Stimulated activated CD4-positive, alpha-beta T cell treated with anti-CD3 and anti-CD28 coated beads, Interleukin-12 subunit alpha, Interleukin-12 subunit beta, amount 100 ng/mL, for 48 hours (primary cell): ENCODE data around the gene ZNF672.

Experiments used
- DNase-seq, 3 donors: peaks; one replicate each; pipeline ENCODE4 v3.0.0-alpha.2; 2020; ENCODE audit warnings: low read depth in 2 of 3, low spot score in 1 of 3

Gene ZNF672

DNA sequence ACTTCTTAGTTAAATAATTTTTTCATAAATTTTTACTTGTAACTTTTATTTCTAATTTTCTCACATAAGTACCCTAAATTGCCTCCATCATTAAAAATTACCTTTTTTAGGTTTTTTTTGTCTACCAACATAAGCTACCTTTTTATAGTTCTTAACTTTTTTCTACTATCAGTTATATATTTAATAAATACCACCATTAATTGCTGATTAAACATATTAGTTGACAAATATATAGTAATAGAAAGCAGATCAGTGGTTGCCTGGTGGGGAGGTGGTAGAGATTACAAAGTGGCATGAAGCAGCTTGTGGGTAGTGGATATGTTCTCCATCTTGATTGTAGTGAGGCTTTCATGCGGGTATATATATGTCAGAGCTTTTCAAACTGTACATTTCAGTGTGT lies 6.2 kb upstream of the ZNF672 start:
- DNase-seq = no peak

DNA sequence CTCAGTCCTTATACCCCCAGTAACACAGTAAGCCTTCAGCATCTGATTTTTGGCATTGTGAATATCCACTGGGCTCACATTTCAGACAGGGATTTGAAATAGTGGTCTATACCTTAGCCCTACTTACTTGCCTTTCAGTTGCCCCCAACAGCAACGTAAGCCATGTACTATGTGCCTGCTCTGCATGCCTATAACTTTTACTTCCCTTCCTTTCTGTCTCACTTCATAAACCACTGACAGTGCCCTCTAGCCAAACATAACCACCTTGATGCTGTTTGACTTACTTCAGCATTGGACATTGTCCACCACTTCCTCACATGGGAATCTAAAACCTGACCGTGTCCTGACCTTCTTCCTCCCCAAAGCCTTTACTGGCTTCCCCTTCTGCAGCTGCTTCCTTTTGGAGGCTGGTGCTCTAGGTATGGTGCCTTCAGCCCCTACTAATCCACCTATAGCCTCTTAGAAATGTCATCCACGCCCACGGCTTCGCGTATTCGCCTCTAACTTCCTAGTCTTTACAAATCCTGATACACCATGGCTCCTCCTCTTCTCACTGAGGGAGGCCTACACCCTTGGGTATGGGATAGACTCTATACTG lies 3.6 kb upstream of the ZNF672 start:
- DNase-seq = no peak

DNA sequence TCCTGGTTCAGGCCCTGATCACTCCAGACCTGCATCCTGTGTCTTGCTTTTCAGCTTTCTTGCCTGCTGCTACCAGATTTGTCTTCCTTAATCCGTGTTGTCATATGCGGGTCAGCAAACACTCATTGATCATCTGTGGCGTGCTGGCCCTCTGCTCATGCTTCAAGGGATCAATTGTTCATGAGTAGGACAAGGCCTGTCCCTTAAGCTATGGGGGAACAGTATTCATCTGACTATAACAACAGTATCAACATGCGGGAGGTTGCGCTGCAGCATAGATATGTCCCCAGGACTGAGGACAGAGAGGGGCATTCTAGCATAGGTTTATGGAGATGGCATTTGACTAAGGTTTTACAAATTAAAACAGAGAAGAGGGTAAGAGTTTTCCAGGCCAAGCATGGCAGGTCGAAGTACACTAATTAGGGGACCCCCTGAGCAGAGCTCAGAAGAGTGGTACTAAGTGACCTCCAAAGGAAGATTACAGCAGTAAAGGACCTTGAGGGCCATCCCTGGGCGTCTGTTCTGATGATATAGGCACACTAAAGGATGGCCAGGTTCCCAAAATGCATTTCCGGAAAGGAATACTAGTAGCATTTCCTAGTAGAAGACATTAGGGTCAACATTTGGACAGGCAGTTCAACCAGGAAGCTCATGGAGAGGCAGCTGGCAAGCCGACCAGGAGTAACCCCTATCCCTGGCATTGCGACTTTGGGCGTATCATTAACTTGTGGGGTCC lies 811 bp upstream of the ZNF672 start:
- no peak for DNase-seq

DNA sequence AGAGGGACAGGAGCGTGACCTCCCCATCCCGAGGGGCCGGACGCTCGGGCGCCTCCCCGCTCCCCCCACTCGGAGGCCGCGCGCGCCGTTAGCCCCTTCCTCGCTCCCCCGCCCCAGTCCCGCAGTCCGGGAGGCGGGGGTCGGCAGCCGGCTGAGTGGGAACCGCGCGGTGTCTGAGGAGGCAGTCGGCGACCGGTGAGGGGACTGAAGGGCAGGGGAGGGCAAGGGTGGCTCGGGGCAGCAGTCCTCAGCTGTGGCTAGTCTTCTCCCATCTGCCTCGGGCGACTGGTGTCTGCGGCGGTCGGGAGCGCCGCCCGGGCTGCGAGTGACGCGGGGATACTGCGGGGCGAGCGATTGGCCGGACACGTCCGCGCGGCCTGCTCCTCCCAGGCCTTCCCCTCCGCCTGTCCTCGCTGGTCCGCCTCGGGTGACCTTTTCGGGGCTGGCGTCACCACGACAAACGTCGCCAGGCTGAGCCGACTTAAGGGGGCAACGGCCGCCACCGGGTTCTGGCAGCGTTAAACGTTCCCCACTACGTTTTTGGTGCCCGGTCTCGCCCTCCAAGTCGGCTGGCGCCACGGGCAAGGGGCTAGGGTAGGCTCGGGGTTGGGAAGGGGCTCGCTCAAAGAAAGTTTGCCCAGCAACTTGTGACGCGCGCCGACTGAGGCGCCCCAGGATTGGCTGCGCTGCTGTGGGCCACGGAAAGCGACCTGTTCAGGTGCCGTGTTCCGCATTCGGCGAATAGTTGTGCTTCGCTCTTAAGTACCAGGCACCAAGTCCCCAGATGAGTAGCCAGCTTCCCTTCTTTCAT lies 538 bp downstream of the ZNF672 start:
- peak; percentile 72 to 75 (median 72) for DNase-seq

DNA sequence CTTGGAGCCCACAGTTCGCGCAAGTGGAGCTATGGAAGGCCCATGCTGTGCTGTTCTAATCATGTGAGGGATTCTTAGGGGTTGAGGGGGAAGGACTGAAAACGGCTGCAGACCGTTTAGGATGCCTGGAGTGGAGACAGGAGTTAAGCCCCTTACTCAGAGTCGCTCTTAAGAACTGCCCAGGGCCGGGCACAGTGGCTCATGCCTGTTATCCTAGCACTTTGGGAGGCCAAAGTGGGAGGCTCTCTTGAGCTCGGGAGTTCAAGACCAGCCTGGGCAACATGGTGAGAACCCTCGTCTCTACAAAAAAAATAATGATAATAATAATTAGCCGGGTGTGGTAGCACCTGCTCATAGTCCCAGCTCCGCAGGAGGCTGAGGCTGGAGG lies 1.1 kb downstream of the ZNF672 start:
- no peak for DNase-seq

DNA sequence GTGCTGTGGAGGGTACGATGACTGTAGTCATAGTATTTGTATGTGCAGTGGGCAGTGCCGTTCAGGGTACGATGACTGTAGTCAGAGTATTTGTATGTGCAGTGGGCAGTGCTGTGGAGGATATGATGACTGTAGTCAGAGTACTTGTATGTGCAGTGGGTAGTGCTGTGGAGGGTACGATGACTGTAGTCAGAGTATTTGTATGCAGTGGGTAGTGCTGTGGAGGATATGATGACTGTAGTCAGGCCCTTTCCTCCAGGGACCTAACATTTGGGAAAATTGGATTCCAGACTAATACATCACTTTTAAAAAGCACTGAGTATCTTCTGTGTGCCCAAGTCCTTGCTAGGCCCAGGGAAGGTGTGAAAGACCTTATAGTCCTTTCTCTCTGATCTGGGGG lies 2.9 kb downstream of the ZNF672 start:
- no peak for DNase-seq

DNA sequence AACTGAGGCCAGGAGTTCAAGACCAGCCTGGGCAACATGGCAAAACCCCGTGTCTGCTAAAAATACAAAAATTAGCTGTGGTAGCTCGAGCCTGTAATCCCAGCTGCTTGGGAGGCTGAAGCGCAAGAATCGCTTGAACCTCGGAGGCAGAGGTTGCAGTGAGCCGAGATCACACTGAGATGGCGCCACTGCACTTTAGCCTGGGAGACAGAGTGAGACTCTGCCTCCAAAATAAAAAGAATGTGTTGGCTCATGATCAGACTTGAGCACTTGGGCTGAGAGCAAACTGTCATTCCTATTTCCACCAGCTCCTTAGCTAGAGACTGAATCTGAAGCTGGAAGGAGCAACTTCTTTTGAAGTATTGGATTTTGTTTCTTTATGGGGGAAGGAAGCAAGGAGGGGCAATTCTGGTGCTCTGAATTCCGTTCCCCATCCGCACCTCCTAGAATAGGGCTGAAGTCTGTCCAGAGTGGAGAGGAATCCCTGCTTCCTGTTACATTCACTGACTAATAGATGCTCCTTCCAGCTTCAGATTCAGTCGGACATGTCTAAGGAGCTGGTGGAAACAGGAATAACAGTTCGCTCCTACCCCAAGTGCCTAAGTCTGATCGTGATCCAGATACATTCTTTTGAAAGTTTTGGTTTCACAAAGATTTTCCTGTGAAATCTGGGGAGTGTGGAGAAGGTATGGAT lies 3.8 kb downstream of the ZNF672 start:
- no peak for DNase-seq

DNA sequence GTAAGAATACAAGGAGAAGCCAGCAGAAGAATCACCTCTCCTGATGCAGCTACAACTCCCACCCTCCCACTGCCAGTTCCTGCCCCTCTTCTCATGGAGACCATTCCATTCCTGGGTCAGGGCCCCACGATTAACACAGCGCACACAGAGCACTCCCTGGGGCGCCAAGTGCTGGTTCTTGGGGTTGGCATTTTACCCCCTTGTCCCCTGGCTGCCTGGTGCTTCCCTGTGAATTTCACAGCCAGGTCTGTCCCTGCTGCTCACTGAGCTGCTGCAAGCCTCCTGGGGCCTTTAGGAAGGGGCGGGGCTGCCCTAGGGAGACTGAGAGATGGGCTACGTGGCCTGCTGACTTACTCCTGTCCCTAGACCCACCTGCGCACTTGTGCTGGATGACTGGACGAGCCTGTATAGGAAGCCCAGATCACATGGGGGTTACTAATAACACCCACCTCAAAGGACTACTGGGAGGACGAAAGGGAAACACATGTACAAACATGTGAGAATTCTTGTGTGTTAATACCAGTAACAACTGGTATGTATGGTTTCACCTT lies 4.8 kb downstream of the ZNF672 start:
- DNase-seq = no peak

DNA sequence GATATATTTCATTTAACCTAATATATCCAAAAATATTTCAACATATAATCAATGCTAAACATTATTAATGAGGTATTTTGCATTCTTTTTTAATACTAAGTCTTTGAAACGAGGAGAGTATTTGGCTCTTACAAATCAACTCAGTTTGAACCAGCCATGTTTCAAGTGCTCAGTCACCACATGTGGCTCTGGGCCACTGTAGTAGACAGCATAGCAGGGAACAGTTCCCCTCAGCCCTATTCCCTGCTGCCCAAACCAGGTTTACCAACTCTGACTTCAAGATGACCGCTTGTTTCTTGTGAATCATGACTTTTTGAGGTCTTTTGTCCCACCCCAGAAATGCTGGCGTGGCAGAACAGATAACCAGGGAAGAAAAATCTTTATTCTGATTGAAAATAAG lies 5.7 kb downstream of the ZNF672 start:
- DNase-seq = no peak

DNA sequence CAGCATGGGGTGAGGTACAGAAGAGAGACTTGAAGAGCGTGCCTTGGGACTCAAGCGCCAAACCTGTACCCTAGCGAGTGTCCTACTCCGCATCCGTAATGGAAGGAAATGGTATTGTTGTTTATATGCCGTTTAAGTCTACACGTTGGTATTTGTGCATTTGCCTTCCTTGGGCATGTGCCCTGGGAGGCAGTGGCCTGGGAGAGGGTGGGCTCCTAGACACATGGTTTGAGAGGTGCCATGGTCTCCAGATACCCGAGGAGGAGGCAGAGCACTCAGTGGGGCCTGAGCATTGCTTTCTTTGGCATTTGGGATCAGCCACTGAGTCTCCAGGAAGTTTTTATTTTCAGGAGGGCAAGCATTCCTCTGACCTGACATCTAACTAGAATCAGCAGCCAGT lies 6.5 kb downstream of the ZNF672 start:
- no peak for DNase-seq

DNA sequence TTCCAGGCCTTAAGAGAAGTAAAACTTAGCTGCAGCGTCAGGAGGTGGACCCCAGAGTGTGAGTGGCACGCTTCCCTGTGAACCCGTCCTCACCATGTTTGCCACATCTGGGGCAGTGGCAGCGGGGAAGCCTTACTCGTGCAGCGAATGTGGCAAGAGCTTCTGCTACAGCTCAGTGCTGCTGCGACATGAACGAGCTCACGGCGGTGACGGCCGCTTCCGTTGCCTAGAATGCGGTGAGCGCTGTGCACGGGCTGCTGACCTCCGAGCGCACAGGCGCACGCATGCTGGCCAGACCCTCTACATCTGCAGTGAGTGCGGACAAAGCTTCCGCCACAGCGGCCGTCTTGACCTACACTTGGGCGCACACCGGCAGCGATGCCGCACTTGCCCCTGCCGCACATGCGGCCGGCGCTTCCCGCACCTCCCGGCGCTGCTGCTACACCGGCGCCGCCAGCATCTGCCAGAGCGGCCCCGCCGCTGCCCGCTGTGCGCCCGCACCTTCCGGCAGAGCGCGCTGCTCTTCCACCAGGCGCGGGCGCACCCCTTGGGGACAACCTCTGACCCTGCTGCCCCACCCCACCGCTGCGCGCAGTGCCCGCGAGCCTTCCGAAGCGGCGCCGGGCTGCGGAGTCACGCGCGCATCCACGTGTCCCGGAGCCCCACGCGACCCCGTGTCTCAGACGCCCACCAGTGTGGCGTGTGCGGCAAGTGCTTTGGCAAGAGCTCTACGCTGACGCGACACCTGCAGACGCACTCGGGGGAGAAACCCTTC lies 9.3 kb downstream of the ZNF672 start:
- no peak for DNase-seq

DNA sequence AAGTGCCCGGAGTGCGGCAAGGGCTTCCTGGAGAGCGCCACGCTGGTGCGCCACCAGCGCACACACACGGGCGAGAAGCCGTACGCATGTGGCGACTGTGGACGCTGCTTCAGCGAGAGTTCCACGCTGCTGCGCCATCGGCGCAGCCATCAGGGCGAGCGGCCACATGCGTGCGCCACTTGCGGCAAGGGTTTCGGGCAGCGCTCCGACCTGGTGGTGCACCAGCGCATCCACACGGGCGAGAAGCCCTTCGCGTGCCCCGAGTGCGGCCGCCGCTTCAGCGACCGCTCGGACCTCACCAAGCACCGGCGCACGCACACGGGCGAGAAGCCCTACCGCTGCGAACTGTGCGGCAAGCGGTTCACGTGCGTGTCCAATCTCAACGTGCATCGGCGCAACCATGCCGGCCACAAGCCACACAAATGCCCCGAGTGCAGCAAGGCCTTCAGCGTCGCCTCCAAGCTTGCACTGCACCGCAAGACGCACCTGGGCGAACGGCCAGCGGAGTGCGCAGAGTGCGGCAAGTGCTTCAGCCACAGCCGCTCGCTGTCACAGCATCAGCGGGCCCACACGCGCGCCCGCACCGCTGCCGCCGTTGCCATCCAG lies 10.0 kb downstream of the ZNF672 start:
- DNase-seq = no peak

DNA sequence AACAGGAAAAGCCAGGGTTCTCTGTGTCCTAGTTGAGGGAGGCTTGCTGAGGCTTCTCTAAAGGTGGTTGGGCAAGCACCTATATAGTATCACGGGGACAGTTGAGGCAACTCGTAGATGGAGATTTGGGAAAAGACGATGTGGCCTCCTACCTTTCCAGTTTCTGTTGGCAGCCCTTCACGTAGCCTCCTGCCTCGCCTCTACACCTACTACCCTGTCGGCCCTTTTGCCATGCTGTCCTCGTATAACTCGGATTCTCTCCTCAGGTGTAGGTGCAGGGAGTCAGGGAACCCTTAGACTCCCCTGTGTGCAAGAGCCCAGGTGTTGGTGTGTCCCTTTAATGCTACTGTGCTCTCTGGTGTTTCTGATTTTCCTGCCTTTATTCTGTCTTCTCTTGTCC lies 10.6 kb downstream of the ZNF672 start:
- no peak for DNase-seq

DNA sequence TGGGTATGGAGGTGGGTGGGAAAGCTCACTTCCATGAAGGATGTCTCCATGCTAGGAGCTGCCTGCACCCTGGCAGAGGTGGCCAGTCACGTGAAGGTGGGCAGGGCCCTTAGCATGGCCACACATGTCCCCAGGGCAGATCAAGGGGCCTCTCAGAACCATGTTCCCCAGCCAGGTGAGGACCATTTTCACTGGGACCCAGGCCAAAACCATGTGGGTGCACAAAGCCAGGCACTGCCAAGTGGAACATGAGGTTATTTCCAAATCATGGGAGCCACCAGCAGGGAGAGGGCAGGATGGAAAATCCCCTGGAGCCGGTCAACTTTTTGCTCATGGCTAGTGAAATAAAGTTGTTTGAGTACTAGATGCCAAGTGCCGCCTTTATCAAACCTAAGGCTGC lies 11.1 kb downstream of the ZNF672 start:
- DNase-seq = no peak

DNA sequence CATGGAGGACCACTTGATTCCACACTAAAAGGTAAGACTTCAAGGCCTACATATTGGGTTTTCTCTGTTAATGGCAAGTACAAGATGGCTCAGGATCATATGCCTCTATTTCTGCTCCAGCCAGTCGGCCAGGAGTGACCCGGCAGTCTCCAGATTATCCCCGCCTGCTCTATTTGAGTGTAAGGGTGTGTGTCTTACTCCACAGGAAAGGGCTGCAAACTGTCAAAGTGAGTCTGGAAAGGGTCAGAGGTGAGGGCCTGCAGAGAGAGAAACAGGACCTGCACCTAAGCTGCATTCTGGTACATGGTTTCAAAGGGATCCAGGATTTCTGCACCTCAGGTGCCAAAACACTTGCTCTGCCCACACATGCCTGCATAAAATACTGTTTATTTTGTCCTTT lies 11.6 kb downstream of the ZNF672 start:
- DNase-seq = no peak

DNA sequence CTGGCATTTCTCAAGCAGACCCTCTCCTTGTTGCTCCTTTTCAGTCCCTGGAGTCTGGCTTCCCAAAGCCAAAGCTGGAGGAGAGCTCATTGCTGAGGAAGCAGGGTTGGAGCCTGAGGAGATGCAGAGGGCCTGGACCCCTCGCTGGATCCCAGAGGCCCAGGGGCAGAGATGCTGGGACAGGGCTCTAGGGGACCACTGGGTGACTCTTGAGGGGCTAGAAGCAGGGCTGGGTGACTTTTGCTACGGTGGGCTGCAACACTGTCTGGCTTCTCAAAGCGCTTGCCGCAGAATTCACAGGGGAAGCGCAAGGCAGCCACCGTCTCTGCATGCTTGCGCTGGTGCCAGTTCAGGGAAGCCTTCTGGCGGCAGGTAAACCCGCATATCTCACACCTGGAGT lies 12.1 kb downstream of the ZNF672 start:
- no peak for DNase-seq

DNA sequence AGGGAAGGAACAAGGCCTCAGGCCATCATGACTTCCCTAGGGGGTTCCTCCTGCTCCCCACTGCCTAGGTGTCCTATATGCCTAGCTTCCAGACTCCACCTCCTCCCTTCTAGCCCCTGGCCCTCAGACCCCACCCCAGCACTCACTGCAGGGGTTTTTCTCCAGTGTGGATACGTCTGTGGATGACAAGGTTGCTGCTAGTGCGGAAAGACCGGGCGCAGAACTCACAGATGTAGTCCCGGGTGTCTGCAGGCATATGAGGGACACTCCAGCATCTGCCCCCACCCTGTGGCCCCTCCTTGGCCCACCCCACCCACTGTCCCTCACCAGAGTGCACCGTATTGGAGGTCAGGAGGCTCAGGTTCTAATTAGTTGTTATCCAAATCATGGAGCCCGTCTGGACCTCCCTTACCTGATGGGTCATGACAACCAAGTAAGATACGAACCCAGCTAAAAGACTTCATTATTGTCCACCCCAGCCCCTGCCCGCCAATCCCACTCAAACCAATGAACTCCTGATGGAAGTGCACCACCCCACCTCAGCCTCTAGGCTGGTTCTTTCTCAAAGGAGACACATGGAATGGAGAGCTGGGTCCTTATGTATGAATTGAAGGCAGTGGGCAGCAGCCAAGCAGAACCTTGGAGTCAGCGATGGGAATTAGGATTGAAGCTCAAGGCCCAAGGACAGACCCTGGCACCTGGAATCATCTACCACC lies 12.7 kb downstream of the ZNF672 start:
- no peak for DNase-seq

DNA sequence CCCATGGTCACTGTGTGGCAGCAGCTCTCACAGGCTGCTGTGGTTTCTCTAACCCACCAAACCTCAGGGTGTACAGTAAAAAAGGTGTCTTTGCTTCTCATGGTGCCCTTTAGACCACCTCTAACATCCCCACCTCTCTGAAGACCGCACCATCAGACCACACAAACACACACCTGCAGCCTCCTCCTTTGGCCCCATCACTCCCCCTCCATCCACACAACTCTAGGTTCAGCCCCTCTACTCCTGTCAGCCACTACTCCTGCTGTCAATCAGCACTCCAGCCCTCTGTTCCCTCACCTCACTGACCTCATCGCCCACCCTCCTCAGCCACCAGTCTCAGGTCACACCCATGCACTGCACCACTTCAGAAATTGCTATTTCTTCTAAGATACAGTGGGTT lies 13.4 kb downstream of the ZNF672 start:
- no peak for DNase-seq

DNA sequence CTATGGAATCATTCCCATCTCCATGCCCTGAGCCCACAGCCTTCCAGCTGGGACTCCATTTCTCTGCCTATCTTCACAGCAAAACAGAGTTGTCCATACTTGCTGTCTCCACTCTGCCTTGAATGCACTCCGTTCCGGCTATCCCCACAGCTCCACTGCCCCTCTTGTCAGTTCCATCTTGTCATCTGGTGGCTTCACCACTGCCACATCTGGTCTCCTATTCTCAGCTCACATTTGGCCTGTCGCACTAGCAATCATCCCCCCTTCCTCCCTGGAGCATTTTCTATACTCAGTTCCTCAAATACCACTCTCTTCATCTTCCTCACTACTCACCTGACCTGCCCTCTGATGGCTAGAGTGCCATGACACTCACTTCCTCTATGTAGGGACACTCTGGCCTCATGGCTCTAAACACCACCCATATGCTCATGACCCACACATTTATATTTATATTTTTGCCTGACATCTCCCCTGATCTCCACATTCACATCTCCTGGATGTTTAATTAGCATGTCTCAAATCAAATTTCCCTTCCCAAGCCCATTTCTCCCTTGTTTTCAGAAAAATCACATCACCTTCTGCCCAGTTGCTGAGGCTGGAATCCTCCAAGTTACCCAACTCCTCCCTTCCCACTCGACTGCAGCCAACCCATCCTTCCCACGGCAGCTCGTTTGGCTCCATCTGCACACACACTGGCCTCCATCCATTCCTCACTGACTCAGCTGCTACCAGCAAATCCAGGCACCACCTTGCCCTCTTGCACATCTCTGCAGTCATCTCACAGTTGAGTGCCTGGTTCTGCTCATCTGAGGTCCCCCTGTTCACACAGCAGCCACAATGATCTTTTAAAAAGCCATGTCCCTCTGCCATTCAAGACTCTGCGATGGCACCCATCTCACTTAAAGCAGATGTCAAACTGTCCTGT lies 14.7 kb downstream of the ZNF672 start:
- DNase-seq = no peak
